ENCODE data around the gene LRRC41.
A peak's percentile ranks its signal among the peaks of the same experiment; 100 is the strongest.
"Not testable (repeated sequence)": the region's sequence is repeated elsewhere in the genome, so short reads cannot be mapped to it uniquely, and the experiment has no call there.

Gene LRRC41

GRCh38 chr1:46242918-46243317, 60.5 kb downstream of the LRRC41 start:
- DNase-seq (ENCODE audit: low read depth): no peak

GRCh38 chr1:46241733-46242132, 61.7 kb downstream of the LRRC41 start:
- DNase-seq (ENCODE audit: low read depth): not testable (repeated sequence)

GRCh38 chr1:46238865-46239264, 64.6 kb downstream of the LRRC41 start:
- DNase-seq (ENCODE audit: low read depth): peak; percentile 12

- no peak for DNase-seq (ENCODE audit: low read depth)
Observed at GRCh38 chr1:46236882-46237281, 66.5 kb downstream of the LRRC41 start.

GRCh38 chr1:46231231-46231630, 72.2 kb downstream of the LRRC41 start:
- DNase-seq (ENCODE audit: low read depth): not testable (repeated sequence)

Data from GM04503 (cell line).